ENCODE data around the gene TYW1B.

GRCh38 chr7:72785166-72785955 is 42.6 kb downstream of the TYW1B start:
- TF ChIP-seq, protein P1, sequence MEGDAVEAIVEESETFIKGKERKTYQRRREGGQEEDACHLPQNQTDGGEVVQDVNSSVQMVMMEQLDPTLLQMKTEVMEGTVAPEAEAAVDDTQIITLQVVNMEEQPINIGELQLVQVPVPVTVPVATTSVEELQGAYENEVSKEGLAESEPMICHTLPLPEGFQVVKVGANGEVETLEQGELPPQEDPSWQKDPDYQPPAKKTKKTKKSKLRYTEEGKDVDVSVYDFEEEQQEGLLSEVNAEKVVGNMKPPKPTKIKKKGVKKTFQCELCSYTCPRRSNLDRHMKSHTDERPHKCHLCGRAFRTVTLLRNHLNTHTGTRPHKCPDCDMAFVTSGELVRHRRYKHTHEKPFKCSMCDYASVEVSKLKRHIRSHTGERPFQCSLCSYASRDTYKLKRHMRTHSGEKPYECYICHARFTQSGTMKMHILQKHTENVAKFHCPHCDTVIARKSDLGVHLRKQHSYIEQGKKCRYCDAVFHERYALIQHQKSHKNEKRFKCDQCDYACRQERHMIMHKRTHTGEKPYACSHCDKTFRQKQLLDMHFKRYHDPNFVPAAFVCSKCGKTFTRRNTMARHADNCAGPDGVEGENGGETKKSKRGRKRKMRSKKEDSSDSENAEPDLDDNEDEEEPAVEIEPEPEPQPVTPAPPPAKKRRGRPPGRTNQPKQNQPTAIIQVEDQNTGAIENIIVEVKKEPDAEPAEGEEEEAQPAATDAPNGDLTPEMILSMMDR (IDR thresholded peaks at IDR 0.05) = no peak
- TF ChIP-seq POLR2AphosphoS5 (IDR thresholded peaks at IDR 0.05) (no peak), EP300 (IDR thresholded peaks at IDR 0.05) (no peak)
